HEK293 (cell line): ENCODE data around the gene ZNF329.
A peak's percentile ranks its signal among the peaks of the same experiment; 100 is the strongest.

Experiments
- GLI2 ChIP-seq: fragments of 450-650 bp; formaldehyde crosslinking; IDR thresholded peaks from 2 replicates; pipeline ENCODE4; 2017; ENCODE audit warnings: missing biosample characterization, missing genetic modification characterization, low read depth, borderline replicate concordance
- GLI4 ChIP-seq: fragments of 450-650 bp; formaldehyde crosslinking; IDR thresholded peaks from 2 replicates; pipeline ENCODE4 v1.5.1; 2016; ENCODE audit warnings: missing biosample characterization, missing genetic modification characterization
- OVOL3 ChIP-seq: fragments of 450-650 bp; formaldehyde crosslinking; IDR thresholded peaks from 2 replicates; pipeline ENCODE4 v1.5.1; 2016; ENCODE audit warnings: missing biosample characterization, missing genetic modification characterization
- ZBTB10 ChIP-seq: fragments of 450-650 bp; formaldehyde crosslinking; IDR thresholded peaks from 2 replicates; pipeline ENCODE4 v1.5.1; 2016; ENCODE audit warnings: missing biosample characterization, missing genetic modification characterization
- ZBTB20 ChIP-seq: fragments of 450-650 bp; formaldehyde crosslinking; IDR thresholded peaks from 2 replicates; pipeline ENCODE4 v1.5.1; 2016; ENCODE audit warnings: missing biosample characterization, missing genetic modification characterization
- ZNF157 ChIP-seq: fragments of 450-650 bp; formaldehyde crosslinking; IDR thresholded peaks from 2 replicates; pipeline ENCODE4 v1.5.1; 2016; ENCODE audit warnings: missing biosample characterization, missing genetic modification characterization
- ZNF16 ChIP-seq: fragments of 450-650 bp; formaldehyde crosslinking; IDR thresholded peaks from 2 replicates; pipeline ENCODE4 v1.5.1; 2016; ENCODE audit warnings: low read depth, missing biosample characterization, missing genetic modification characterization
- ZNF202 ChIP-seq: fragments of 450-650 bp; formaldehyde crosslinking; IDR thresholded peaks from 2 replicates; pipeline ENCODE4 v1.5.1; 2016; ENCODE audit warnings: missing biosample characterization, missing genetic modification characterization, borderline replicate concordance
- ZNF341 ChIP-seq: fragments of 450-650 bp; formaldehyde crosslinking; IDR thresholded peaks from 2 replicates; pipeline ENCODE4; 2016; ENCODE audit warnings: low read depth, missing biosample characterization, missing genetic modification characterization
- ZNF391 ChIP-seq: fragments of 450-650 bp; formaldehyde crosslinking; IDR thresholded peaks from 2 replicates; pipeline ENCODE4 v1.5.1; 2016; ENCODE audit warnings: low read depth, missing biosample characterization, missing genetic modification characterization, borderline replicate concordance
- ZNF449 ChIP-seq: fragments of 450-650 bp; formaldehyde crosslinking; IDR thresholded peaks from 2 replicates; pipeline ENCODE4 v1.5.1; 2017; ENCODE audit warnings: missing biosample characterization, mild to moderate bottlenecking, missing genetic modification characterization, moderate library complexity
- ZNF473 ChIP-seq: fragments of 450-650 bp; formaldehyde crosslinking; IDR thresholded peaks from 2 replicates; pipeline ENCODE4 v1.5.1; 2017; ENCODE audit warnings: missing biosample characterization, missing genetic modification characterization
- ZNF555 ChIP-seq: fragments of 450-650 bp; formaldehyde crosslinking; conservative IDR thresholded peaks from 2 replicates; pipeline ENCODE4 v1.5.1; 2017; ENCODE audit warnings: missing biosample characterization, mild to moderate bottlenecking, missing genetic modification characterization, inconsistent platforms
- ZNF585B ChIP-seq: fragments of 450-650 bp; formaldehyde crosslinking; IDR thresholded peaks from 2 replicates; pipeline ENCODE4 v1.5.1; 2016; ENCODE audit warnings: missing biosample characterization, missing genetic modification characterization
- ZSCAN16 ChIP-seq: fragments of 450-650 bp; formaldehyde crosslinking; IDR thresholded peaks from 2 replicates; pipeline ENCODE4 v1.5.1; 2016; ENCODE audit warnings: missing biosample characterization, missing genetic modification characterization
- ZXDB ChIP-seq: fragments of 450-650 bp; formaldehyde crosslinking; IDR thresholded peaks from 2 replicates; pipeline ENCODE4 v1.5.1; 2016; ENCODE audit warnings: missing biosample characterization, missing genetic modification characterization
- TF ChIP-seq, protein P1 (sequence below): fragments of 450-650 bp; formaldehyde crosslinking; IDR thresholded peaks from 2 replicates; pipeline ENCODE4 v1.5.1; 2016; ENCODE audit warnings: missing biosample characterization, missing genetic modification characterization
- TF ChIP-seq, protein P2 (sequence below): fragments of 450-650 bp; formaldehyde crosslinking; IDR thresholded peaks from 2 replicates; pipeline ENCODE4 v1.5.1; 2017; ENCODE audit warnings: missing biosample characterization, missing genetic modification characterization
- TF ChIP-seq, protein P3 (sequence below): sonication (generic); formaldehyde crosslinking; IDR thresholded peaks from 2 replicates; pipeline ENCODE4 v1.8.1; 2022; ENCODE audit warnings: mild to moderate bottlenecking, moderate library complexity, missing genetic modification reagents
- TF ChIP-seq, protein P4 (sequence below): fragments of 450-650 bp; formaldehyde crosslinking; conservative IDR thresholded peaks from 2 replicates; pipeline ENCODE4 v1.5.1; 2016; ENCODE audit warnings: low read depth, missing biosample characterization, missing genetic modification characterization
- TF ChIP-seq, protein P5 (sequence below): fragments of 450-650 bp; formaldehyde crosslinking; IDR thresholded peaks from 2 replicates; pipeline ENCODE4 v1.5.1; 2016; ENCODE audit warnings: missing biosample characterization, missing genetic modification characterization, borderline replicate concordance

ZNF329 gene

DNA sequence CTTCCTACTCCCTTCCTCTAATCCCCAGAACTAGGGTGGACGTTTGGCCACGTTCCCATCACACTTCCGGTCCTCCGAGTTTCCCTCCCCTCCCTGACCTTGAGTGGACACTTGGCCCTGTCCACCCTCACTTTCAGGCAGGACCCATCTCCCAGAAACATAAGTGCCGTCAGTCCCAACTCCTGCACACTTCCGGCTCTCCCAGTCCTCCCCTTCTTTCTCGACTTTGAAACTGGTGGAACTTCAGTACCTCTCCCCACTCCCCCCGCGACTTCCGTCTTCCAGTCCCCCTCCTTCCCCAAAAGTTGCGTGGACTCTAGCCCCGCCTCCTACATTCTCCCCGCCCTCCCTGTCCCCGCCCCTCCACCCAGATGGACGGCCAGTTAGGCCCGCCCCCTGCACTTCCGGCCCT lies 32.0 kb upstream of the ZNF329 start (continued):
- TF ChIP-seq, protein P1, sequence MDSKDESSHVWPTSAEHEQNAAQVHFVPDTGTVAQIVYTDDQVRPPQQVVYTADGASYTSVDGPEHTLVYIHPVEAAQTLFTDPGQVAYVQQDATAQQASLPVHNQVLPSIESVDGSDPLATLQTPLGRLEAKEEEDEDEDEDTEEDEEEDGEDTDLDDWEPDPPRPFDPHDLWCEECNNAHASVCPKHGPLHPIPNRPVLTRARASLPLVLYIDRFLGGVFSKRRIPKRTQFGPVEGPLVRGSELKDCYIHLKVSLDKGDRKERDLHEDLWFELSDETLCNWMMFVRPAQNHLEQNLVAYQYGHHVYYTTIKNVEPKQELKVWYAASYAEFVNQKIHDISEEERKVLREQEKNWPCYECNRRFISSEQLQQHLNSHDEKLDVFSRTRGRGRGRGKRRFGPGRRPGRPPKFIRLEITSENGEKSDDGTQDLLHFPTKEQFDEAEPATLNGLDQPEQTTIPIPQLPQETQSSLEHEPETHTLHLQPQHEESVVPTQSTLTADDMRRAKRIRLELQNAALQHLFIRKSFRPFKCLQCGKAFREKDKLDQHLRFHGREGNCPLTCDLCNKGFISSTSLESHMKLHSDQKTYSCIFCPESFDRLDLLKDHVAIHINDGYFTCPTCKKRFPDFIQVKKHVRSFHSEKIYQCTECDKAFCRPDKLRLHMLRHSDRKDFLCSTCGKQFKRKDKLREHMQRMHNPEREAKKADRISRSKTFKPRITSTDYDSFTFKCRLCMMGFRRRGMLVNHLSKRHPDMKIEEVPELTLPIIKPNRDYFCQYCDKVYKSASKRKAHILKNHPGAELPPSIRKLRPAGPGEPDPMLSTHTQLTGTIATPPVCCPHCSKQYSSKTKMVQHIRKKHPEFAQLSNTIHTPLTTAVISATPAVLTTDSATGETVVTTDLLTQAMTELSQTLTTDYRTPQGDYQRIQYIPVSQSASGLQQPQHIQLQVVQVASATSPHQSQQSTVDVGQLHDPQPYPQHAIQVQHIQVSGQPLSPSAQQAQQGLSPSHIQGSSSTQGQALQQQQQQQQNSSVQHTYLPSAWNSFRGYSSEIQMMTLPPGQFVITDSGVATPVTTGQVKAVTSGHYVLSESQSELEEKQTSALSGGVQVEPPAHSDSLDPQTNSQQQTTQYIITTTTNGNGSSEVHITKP (tag by site-specific recombination) = peak; percentile 88
- no peak for TF ChIP-seq ZBTB20 (tag by site-specific recombination)
- no peak for TF ChIP-seq ZNF391 (tag by site-specific recombination)
- no peak for TF ChIP-seq ZNF341 (tag by site-specific recombination)
- TF ChIP-seq, protein P2, sequence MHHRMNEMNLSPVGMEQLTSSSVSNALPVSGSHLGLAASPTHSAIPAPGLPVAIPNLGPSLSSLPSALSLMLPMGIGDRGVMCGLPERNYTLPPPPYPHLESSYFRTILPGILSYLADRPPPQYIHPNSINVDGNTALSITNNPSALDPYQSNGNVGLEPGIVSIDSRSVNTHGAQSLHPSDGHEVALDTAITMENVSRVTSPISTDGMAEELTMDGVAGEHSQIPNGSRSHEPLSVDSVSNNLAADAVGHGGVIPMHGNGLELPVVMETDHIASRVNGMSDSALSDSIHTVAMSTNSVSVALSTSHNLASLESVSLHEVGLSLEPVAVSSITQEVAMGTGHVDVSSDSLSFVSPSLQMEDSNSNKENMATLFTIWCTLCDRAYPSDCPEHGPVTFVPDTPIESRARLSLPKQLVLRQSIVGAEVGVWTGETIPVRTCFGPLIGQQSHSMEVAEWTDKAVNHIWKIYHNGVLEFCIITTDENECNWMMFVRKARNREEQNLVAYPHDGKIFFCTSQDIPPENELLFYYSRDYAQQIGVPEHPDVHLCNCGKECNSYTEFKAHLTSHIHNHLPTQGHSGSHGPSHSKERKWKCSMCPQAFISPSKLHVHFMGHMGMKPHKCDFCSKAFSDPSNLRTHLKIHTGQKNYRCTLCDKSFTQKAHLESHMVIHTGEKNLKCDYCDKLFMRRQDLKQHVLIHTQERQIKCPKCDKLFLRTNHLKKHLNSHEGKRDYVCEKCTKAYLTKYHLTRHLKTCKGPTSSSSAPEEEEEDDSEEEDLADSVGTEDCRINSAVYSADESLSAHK (tag by site-specific recombination) = no peak
- TF ChIP-seq, protein P3, sequence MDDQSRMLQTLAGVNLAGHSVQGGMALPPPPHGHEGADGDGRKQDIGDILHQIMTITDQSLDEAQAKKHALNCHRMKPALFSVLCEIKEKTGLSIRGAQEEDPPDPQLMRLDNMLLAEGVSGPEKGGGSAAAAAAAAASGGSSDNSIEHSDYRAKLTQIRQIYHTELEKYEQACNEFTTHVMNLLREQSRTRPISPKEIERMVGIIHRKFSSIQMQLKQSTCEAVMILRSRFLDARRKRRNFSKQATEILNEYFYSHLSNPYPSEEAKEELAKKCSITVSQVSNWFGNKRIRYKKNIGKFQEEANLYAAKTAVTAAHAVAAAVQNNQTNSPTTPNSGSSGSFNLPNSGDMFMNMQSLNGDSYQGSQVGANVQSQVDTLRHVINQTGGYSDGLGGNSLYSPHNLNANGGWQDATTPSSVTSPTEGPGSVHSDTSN (CRISPR knock-in tag) = 0 out of 2 replicates have a peak, but pooled peaks have one; percentile 39
- TF ChIP-seq GLI2 (tag by site-specific recombination) = no peak
- no peak for TF ChIP-seq ZXDB (tag by site-specific recombination)
- TF ChIP-seq OVOL3 (tag by site-specific recombination) = no peak
- no peak; the same call in 1 of the 2 replicates for TF ChIP-seq ZNF585B (tag by site-specific recombination)
- TF ChIP-seq ZNF157 (tag by site-specific recombination) = no peak
- TF ChIP-seq ZSCAN16 = no peak
- no peak for TF ChIP-seq ZNF473 (tag by site-specific recombination)
- no peak for TF ChIP-seq ZNF555 (tag by site-specific recombination)
- TF ChIP-seq ZNF16 (tag by site-specific recombination) = no peak
- TF ChIP-seq, protein P4, sequence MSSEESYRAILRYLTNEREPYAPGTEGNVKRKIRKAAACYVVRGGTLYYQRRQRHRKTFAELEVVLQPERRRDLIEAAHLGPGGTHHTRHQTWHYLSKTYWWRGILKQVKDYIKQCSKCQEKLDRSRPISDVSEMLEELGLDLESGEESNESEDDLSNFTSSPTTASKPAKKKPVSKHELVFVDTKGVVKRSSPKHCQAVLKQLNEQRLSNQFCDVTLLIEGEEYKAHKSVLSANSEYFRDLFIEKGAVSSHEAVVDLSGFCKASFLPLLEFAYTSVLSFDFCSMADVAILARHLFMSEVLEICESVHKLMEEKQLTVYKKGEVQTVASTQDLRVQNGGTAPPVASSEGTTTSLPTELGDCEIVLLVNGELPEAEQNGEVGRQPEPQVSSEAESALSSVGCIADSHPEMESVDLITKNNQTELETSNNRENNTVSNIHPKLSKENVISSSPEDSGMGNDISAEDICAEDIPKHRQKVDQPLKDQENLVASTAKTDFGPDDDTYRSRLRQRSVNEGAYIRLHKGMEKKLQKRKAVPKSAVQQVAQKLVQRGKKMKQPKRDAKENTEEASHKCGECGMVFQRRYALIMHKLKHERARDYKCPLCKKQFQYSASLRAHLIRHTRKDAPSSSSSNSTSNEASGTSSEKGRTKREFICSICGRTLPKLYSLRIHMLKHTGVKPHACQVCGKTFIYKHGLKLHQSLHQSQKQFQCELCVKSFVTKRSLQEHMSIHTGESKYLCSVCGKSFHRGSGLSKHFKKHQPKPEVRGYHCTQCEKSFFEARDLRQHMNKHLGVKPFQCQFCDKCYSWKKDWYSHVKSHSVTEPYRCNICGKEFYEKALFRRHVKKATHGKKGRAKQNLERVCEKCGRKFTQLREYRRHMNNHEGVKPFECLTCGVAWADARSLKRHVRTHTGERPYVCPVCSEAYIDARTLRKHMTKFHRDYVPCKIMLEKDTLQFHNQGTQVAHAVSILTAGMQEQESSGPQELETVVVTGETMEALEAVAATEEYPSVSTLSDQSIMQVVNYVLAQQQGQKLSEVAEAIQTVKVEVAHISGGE (tag by site-specific recombination) = peak; percentile 70
- TF ChIP-seq ZNF449 (tag by site-specific recombination) = no peak
- TF ChIP-seq GLI4 (tag by site-specific recombination) = peak; percentile 55; the same call in 1 of the 2 replicates
- TF ChIP-seq ZBTB10 (tag by site-specific recombination) = peak; percentile 77
- TF ChIP-seq, protein P5, sequence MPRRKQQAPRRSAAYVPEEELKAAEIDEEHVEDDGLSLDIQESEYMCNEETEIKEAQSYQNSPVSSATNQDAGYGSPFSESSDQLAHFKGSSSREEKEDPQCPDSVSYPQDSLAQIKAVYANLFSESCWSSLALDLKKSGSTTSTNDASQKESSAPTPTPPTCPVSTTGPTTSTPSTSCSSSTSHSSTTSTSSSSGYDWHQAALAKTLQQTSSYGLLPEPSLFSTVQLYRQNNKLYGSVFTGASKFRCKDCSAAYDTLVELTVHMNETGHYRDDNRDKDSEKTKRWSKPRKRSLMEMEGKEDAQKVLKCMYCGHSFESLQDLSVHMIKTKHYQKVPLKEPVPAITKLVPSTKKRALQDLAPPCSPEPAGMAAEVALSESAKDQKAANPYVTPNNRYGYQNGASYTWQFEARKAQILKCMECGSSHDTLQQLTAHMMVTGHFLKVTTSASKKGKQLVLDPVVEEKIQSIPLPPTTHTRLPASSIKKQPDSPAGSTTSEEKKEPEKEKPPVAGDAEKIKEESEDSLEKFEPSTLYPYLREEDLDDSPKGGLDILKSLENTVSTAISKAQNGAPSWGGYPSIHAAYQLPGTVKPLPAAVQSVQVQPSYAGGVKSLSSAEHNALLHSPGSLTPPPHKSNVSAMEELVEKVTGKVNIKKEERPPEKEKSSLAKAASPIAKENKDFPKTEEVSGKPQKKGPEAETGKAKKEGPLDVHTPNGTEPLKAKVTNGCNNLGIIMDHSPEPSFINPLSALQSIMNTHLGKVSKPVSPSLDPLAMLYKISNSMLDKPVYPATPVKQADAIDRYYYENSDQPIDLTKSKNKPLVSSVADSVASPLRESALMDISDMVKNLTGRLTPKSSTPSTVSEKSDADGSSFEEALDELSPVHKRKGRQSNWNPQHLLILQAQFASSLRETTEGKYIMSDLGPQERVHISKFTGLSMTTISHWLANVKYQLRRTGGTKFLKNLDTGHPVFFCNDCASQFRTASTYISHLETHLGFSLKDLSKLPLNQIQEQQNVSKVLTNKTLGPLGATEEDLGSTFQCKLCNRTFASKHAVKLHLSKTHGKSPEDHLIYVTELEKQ (tag by site-specific recombination) = no peak
- TF ChIP-seq ZNF202 (tag by site-specific recombination) = no peak
